Esophagus muscularis mucosa (tissue), 4 donors: Measurements from ENCODE around the gene ZFAND5. TPM values are rescaled to one million over a fixed set of nuclear protein-coding genes. Genes with fewer than 3 reads are reported as not detected.

Experiments
- DNase-seq: peaks from one replicate; pipeline ENCODE4 v3.0.0-alpha.2; 2017; ENCODE audit errors: extremely low spot score
- H3K27ac ChIP-seq, 4 donors: fragments of 200-600 bp; sonication (generic); replicated peaks in 1 of 4; 1 replicate in 3 of 4; 2 replicates in 1 of 4; pipeline ENCODE4 v1.5.1; 2016 to 2019; ENCODE audit warnings: mild to moderate bottlenecking in 1 of 4
- H3K27me3 ChIP-seq, 4 donors: fragments of 200-600 bp; sonication (generic); one replicate each; pipeline versions ENCODE4 v1.5.1 to v1.6.0; 2016 to 2019
- H3K36me3 ChIP-seq, 4 donors: fragments of 200-600 bp; sonication (generic); one replicate each; pipeline ENCODE4 v1.5.1; 2016 to 2019
- H3K4me1 ChIP-seq, 4 donors: fragments of 200-600 bp; sonication (generic); one replicate each; pipeline ENCODE4 v1.5.1; 2016 to 2019
- H3K4me3 ChIP-seq, 4 donors: fragments of 200-600 bp; sonication (generic); 1 replicate in 2 of 4; 2 replicates in 2 of 4; pipeline ENCODE4 v1.5.1; 2016 to 2019; ENCODE audit warnings: mild to moderate bottlenecking in 4 of 4, moderate library complexity in 1 of 4
- H3K9me3 ChIP-seq, 4 donors: fragments of 200-600 bp; sonication (generic); 1 replicate in 3 of 4; 2 replicates in 1 of 4; pipeline ENCODE4 v1.5.1; 2016 to 2019
- CTCF ChIP-seq, 3 experiments: fragments of 200-600 bp in 2 of 3; fragments of 450-650 bp in 1 of 3; sonication (generic) in 2 of 3; IDR thresholded peaks; one replicate each; pipeline ENCODE4 v1.5.1; 2017 to 2019; ENCODE audit warnings: antibody characterized with exemption in 3 of 3, mild to moderate bottlenecking in 2 of 3, moderate library complexity in 1 of 3
- EP300 ChIP-seq: sonication (generic); formaldehyde crosslinking; IDR thresholded peaks from one replicate; pipeline ENCODE4 v1.6.1; 2017; ENCODE audit warnings: antibody characterized with exemption
- POLR2A ChIP-seq: fragments of 450-650 bp; IDR thresholded peaks from one replicate; pipeline ENCODE4 v1.6.1; 2017; ENCODE audit warnings: antibody characterized with exemption, moderate library complexity, mild to moderate bottlenecking, low read depth
- POLR2AphosphoS5 ChIP-seq, 2 donors: sonication (generic); formaldehyde crosslinking; IDR thresholded peaks; one replicate each; pipeline ENCODE4 v1.6.1; 2017; ENCODE audit warnings: antibody characterized with exemption in 2 of 2
- WGBS: methylation state at CpG from one replicate; pipeline ENCODE4 v1.1.5; 2018; 5-methylcytosine and 5-hydroxymethylcytosine counted together
- intact Hi-C: fragments of 100-400 bp; cut with DNase I; formaldehyde crosslinking; loops from one replicate; pipeline ENCODE4 v1.15.1; 2023
- total RNA-seq, 4 donors: library from RNA; depleted of rRNA; stranded (reverse); fragments of >200 nt; gene quantifications; one replicate each; pipeline versions ENCODE4 v1.1.0 to v1.2.1, GENCODE V29; 2016

ZFAND5 gene
- total RNA-seq, 4 donors from 2014 or later = 176 to 303 (median 225) TPM

DNA sequence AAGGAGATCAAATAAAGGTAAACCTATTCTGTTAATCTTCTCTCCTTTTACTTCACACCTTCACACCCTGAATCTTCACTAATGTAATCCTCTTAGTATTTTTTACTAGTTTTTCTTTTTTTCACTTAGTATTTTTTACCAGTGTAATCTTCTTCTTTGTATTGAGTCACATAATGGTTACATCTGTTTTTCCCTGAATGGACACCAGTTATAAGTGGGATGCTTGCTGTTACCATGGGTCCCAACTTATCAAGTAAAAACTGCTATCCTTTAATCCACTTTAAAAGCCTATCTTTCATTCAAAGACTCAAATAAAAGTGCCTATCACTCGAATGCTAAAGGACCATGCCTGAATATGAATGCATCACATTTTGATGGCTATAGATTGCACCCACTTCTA lies 15.1 kb downstream of the ZFAND5 start:
- intact Hi-C loops = no loop called here
- H3K36me3 ChIP-seq = peaks cover 4 to 32% (median 26%) of the 10 kb centered on the region in 4 donors
- no peak for TF ChIP-seq EP300
- no peak for TF ChIP-seq POLR2AphosphoS5 (IDR thresholded peaks at IDR 0.05)
- TF ChIP-seq CTCF (IDR thresholded peaks at IDR 0.05) = no peak
- no peak for TF ChIP-seq POLR2A
- H3K27me3 ChIP-seq = no peaks in the 10 kb centered on the region
- H3K4me3 ChIP-seq = no peak overlapping the region
- no peaks in the 10 kb centered on the region for H3K9me3 ChIP-seq
- no peak overlapping the region for H3K27ac ChIP-seq
- peaks cover 7 to 14% (median 9%) of the 10 kb centered on the region in 4 donors for H3K4me1 ChIP-seq
- no peak for DNase-seq
- 84% methylated on average over 1 of the region's 1 CpG for WGBS

DNA sequence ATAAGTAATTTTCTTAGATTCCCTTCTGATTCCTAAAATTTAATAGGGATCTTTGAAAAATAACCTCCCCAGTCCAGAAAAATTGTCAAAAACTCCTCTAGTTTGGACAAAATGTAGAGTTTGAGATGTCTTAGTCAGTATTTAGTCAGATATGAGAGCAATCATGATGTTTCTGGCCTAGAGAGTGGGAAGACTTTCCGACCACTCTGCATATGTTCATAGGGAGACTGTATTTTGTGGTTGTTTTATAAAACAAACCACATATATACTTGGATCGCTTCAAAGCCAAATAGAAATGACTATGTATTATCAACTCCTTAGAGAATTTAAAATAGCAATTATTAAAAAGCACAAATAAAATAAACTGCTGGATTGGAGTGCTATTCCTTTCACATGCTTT lies 15.8 kb downstream of the ZFAND5 start:
- Histone ChIP-seq H3K27ac (no peak overlapping the region), H3K4me1 (peaks cover 3 to 8% (median 5%) of the 10 kb centered on the region in 4 donors), H3K27me3 (no peaks in the 10 kb centered on the region), H3K9me3 (no peaks in the 10 kb centered on the region), H3K4me3 (no peak overlapping the region), H3K36me3 (peaks cover 0 to 25% (median 20%) of the 10 kb centered on the region in 4 donors)
- WGBS = 67% methylated on average over 2 of the region's 2 CpGs
- TF ChIP-seq POLR2AphosphoS5 (IDR thresholded peaks at IDR 0.05) (no peak), CTCF (IDR thresholded peaks at IDR 0.05) (no peak), EP300 (no peak), POLR2A (no peak)
- intact Hi-C loops = no loop called here
- DNase-seq = no peak

- DNase-seq = no peak
- TF ChIP-seq CTCF (IDR thresholded peaks at IDR 0.05) (no peak), POLR2AphosphoS5 (IDR thresholded peaks at IDR 0.05) (no peak), EP300 (no peak), POLR2A (no peak)
- intact Hi-C loops = no loop called here
These were observed 18.7 kb downstream of the ZFAND5 start for GRCh38 chr9:72346333-72346732.

DNA sequence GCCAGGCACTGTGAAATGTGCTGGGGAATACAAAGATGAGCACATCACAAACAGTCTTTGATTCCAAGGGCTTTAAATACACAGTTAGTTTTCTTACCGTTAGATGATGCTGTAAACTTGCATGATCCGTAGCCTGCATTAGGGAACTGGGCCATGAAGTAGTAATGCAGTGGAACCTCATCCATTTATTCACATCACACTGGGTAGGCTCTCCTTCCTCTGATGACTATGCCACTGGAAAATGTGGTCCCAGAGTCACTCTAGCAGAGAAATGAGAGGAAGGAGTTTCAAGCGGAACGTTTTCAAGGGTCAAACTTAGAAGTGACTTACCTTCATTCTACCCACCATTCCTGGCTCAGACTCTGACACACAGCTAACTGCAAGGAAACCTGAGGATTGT lies 26.4 kb downstream of the ZFAND5 start:
- H3K4me1 ChIP-seq = no peaks in the 10 kb centered on the region
- no peak overlapping the region for H3K27ac ChIP-seq
- no peak overlapping the region for H3K4me3 ChIP-seq
- TF ChIP-seq POLR2AphosphoS5 (IDR thresholded peaks at IDR 0.05) (no peak), POLR2A (no peak), EP300 (no peak), CTCF (IDR thresholded peaks at IDR 0.05) (no peak)
- no peak for DNase-seq
- peaks cover 0 to 3% (median 0%) of the 10 kb centered on the region in 4 donors for H3K36me3 ChIP-seq
- WGBS = 88% methylated on average over 4 of the region's 4 CpGs
- H3K27me3 ChIP-seq = no peaks in the 10 kb centered on the region
- intact Hi-C loops = no loop called here
- H3K9me3 ChIP-seq = no peaks in the 10 kb centered on the region

More at GRCh38 chr9:72346333-72346732, 18.7 kb downstream of the ZFAND5 start:
- Histone ChIP-seq H3K27ac (no peak overlapping the region), H3K4me3 (no peak overlapping the region), H3K4me1 (peaks cover 0 to 3% (median 0%) of the 10 kb centered on the region in 4 donors), H3K36me3 (no peaks in the 10 kb centered on the region), H3K9me3 (no peaks in the 10 kb centered on the region), H3K27me3 (no peaks in the 10 kb centered on the region)
- 88% methylated on average over 1 of the region's 1 CpG for WGBS

DNA sequence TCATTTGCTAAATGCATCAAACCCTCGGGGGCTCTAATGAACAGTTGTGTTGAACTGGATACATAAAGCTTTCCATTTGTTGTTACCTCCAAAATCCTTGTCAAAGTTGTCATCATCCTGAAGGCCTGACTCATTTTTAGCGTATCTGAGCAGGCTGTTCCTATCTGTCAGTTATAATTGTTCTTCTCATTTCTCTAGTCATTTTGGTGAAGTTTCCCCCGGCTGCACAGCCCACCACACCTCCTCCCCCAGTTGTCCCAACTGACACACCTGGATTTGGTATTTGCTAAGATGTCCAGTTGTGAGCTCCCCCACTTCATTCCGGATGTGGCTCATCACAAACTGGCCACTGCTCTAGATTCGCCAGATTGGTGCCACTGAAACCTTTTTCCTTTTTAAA lies 27.7 kb downstream of the ZFAND5 start:
- no peak for TF ChIP-seq POLR2A
- no peak for TF ChIP-seq EP300
- TF ChIP-seq CTCF (IDR thresholded peaks at IDR 0.05) = no peak
- TF ChIP-seq POLR2AphosphoS5 (IDR thresholded peaks at IDR 0.05) = no peak
- H3K4me3 ChIP-seq = no peak overlapping the region
- H3K4me1 ChIP-seq = no peaks in the 10 kb centered on the region
- no peak for DNase-seq
- 75% methylated on average over 5 of the region's 5 CpGs for WGBS
- H3K36me3 ChIP-seq = peaks cover 0 to 3% (median 0%) of the 10 kb centered on the region in 4 donors
- H3K27ac ChIP-seq = no peak overlapping the region
- no peaks in the 10 kb centered on the region for H3K9me3 ChIP-seq
- intact Hi-C loops = no loop called here
- no peaks in the 10 kb centered on the region for H3K27me3 ChIP-seq
